Inflammatory macrophage (primary cell): ENCODE results near the gene RDH16.
"Not testable (repeated sequence)": the region's sequence is repeated elsewhere in the genome, so short reads cannot be mapped to it uniquely, and the experiment has no call there.

Source experiments
- DNase-seq, 2 donors: peaks; one replicate each; pipeline ENCODE4 v3.0.0-alpha.2; 2020 to 2022

RDH16 gene

GRCh38 chr12:56953314-56953713 is 4.1 kb downstream of the RDH16 start:
- no peak for DNase-seq

- DNase-seq = no peak
Observed at GRCh38 chr12:56951582-56952339, 5.6 kb downstream of the RDH16 start.

GRCh38 chr12:56948881-56949280 is 8.5 kb downstream of the RDH16 start:
- no peak for DNase-seq

GRCh38 chr12:56948457-56948777 is 9.0 kb downstream of the RDH16 start:
- DNase-seq = no peak

GRCh38 chr12:56947633-56948456 is 9.6 kb downstream of the RDH16 start:
- peak in 1 of 2 donors; percentile 42 for DNase-seq

- DNase-seq = no peak
Observed at GRCh38 chr12:56943878-56944277, 13.5 kb downstream of the RDH16 start.

- DNase-seq = not testable (repeated sequence)
Observed at GRCh38 chr12:56943374-56943773, 14.0 kb downstream of the RDH16 start.

GRCh38 chr12:56941299-56942017 is 15.9 kb downstream of the RDH16 start:
- DNase-seq = peak; percentile 65 to 82

GRCh38 chr12:56940942-56941298 is 16.5 kb downstream of the RDH16 start:
- DNase-seq = not testable (repeated sequence)

GRCh38 chr12:56935752-56936151 is 21.7 kb downstream of the RDH16 start:
- DNase-seq = no peak

- DNase-seq = no peak
Observed at GRCh38 chr12:56935157-56935556, 22.3 kb downstream of the RDH16 start.

GRCh38 chr12:56933826-56934625 is 23.4 kb downstream of the RDH16 start, which contains the start of gene SDR9C7:
SDR9C7 (minus strand) TSS chr12:56934408; CDS start chr12:56934261, 147 bp downstream.
- DNase-seq = no peak

- DNase-seq = peak; percentile 85 to 91
Observed at GRCh38 chr12:56932867-56933266, 24.5 kb downstream of the RDH16 start.

GRCh38 chr12:56932146-56932545 is 25.3 kb downstream of the RDH16 start:
- no peak for DNase-seq

GRCh38 chr12:56931474-56931978 is 25.9 kb downstream of the RDH16 start:
- DNase-seq = peak; percentile 79 to 85

- no peak for DNase-seq
Observed at GRCh38 chr12:56930241-56930640, 27.2 kb downstream of the RDH16 start.

GRCh38 chr12:56929780-56930179 is 27.6 kb downstream of the RDH16 start:
- no peak for DNase-seq

- peak; percentile 18 to 40 for DNase-seq
Observed at GRCh38 chr12:56928262-56928661, 29.1 kb downstream of the RDH16 start.

GRCh38 chr12:56927281-56927680 is 30.1 kb downstream of the RDH16 start:
- DNase-seq = no peak

GRCh38 chr12:56922031-56922430 is 35.4 kb downstream of the RDH16 start:
- peak; percentile 75 to 78 for DNase-seq

GRCh38 chr12:56921346-56921745 is 36.1 kb downstream of the RDH16 start:
- no peak for DNase-seq

GRCh38 chr12:56918139-56918538 is 39.3 kb downstream of the RDH16 start:
- not testable (repeated sequence) for DNase-seq
